ENCODE measurements around the gene BZW1.
"Not testable (repeated sequence)": the region's sequence is repeated elsewhere in the genome, so short reads cannot be mapped to it uniquely, and the experiment has no call there.

The BZW1 gene

DNA sequence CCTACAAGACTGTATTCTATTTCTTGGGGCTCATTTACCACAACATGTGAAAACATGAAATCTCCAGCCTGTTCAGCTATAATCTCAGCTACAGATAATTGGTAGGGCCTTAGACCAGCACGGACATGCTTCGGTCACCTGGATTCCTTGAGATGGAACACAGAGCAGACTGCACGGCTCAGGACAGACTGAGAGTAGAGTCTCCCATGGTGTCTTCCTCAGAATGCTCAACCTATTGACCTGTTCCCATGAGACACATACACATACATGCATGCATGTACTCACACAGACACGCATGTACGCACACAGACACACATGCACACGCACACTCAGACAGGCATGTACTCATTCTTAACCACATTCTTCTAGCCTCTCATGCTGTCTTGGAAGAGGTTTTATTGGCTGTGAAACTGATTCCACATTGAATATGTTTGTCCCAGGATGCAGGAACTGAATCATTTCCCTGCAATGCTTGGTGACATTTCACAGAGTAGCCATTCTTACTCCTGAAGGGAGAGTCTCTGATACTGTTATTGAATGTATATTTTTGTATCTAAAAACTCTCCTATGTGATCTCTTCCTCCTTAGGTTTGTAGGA is 23.5 kb upstream of the BZW1 start:
- intact Hi-C loops (cut with DNase I), result no loop called here

DNA sequence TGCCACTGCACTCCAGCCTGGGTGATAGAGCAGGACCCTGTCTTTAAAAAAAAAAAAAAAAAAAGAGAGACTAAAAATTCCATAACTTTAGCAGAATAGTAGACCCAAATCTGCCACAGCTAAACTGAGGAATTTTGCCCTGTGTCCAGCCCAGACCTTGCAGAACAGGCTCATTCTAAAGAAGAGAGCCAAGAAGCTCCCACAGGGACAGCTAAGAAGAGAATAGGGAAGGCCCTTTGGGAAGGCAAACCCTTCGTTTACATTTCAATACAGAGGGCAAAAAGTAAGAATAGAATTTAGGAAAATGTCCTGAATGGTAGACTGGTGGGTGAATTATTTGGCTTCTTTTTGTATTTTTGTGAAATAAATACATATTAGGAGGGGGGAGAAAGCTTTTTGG is 21.5 kb upstream of the BZW1 start:
- intact Hi-C loops (cut with DNase I), result no loop called here
- no peak for DNase-seq

More for the DNA sequence above, 23.5 kb upstream of the BZW1 start:
- no peak for DNase-seq

DNA sequence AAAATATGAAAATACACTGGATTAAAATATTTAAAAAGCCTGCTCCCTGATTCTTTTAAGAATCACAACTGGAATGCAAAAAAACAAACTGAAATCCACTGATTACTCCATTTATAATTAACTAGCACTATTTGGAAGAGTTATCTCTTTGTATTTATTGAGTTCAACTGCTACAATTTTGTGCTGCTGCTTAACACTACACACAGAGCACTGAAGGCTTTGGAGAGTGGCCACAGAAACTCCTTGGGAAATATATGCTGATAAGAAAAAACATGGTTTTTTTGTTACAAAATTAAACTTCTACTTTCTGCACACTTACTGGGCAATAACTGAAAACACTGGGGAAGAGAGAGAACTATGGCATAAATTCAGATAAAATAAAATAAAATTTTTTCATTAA is 19.8 kb upstream of the BZW1 start:
- intact Hi-C loops (cut with DNase I), result no loop called here
- no peak for DNase-seq

DNA sequence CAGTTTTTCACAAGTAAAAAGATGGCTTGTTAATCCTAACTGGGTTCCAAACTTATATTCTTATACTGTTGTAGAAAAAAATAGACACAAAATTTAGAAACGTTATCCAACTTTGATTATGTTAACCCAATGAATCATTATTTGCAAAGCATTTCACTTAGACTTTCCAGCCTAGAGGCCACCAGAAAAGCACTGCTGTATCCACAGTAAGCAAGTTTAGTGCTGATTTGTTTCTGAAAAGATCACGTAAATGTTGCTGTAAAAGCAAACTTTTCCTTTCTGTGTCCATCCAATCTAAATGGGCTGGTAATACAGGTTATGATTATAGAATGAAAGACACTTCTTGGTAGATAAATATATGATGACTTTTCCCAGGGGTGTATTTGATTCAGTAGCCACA is 17.6 kb upstream of the BZW1 start:
- intact Hi-C loops (cut with DNase I), result no loop called here
- no peak for DNase-seq

DNA sequence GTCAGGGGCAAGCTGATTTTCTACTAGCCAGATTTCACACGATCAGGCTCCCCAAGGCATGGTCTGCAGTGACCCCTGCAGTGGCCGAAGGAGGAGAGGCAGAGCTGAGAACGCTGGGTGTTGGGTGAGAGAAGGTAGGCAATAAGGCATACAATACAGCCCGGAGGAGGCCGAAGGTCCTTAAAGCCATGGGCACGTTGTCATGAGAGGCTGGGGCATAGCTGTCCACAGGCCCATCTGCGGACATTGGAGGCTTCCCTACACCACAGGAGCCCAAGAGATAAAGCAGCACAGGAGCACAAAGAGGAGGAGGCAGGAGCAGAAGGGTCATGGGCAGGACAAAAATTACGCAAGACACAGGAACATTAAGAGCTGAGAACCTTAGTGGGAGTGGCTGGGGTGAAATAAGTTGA is 16.7 kb upstream of the BZW1 start:
- DNase-seq, result no peak
- intact Hi-C loops (cut with DNase I), result no loop called here

DNA sequence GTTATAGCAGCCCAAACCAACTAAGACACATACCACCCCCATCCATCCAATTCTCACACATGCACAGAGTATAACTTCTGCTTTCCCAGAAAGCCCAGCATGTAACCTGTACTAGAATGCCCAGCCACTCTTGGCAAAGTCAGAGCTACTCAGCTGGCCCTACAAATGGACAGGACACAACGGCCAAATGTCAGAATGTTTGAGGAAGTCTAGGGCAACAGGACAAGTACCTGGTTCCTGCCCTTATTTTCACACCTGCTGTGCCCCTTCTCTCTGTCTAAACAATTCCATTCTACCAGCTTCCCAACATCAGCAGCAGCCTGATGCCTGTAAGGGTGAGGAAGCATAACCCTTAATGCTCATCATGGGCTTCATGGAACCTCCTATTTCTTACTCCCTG is 15.1 kb upstream of the BZW1 start:
- no peak for DNase-seq
- intact Hi-C loops (cut with DNase I), result no loop called here

DNA sequence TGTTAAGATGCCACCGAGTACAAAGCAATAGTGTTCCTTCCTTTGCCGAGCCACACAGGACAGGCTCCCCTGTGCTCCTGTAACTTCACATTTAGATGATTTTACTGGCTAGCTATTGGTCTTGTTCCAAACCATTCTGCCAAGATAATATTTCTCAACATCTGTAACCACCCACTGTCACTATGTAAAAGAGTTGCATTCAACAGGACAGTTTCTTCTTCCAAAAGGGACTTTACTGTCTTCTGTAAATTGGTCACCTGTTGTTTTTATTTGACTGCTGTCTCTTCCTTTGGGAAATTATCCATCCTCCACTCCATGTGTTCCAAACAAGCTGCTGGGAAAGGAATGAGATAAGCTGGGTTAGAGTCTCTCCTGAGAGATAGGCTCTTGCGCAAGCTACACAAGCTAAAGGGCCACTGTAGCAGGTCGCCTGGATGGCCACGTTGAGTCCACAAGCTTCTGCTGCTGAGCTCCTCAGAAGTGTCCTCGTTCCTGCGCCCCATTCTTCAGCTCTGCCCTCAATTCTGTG is 14.4 kb upstream of the BZW1 start:
- intact Hi-C loops (cut with DNase I), result no loop called here

DNA sequence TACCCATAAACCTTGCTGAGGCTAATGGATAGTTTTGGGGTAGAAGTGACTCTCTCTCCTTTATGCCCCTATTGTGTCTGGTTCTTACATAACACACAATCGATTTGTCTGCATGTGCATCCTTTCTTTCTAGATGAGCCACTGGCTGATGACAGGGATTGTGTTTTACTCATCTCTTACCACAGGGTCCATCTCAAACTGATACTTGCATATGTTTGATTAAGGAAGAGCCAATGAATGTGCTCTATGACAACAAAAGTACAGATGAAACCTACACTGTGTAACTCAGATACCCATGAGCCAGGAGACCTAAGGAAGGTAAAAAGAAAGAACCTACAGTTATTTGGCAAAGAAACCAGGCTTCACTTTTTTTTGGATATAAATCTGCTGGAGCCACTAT is 13.2 kb upstream of the BZW1 start:
- intact Hi-C loops (cut with DNase I), result no loop called here
- no peak for DNase-seq

More for the DNA sequence above, 14.4 kb upstream of the BZW1 start:
- no peak for DNase-seq

DNA sequence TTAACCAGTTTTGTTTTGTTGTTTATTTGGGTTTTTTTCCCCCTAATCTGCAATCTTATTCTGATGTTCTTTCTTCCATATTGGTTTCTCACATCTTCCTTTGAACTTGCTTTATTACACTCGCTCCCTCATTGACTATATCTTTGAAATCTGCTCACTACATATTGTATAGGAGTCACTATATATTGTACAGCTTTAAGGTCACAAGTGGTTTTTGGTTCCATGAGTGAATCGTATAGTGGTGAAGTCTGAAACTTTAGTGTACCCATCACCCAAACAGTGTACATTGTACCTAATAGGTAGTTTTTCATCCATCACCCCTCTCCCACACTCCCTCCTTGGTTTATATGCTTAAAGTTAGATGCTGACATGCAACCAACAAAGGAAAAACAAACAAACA is 11.3 kb upstream of the BZW1 start:
- DNase-seq, result no peak
- intact Hi-C loops (cut with DNase I), result no loop called here

DNA sequence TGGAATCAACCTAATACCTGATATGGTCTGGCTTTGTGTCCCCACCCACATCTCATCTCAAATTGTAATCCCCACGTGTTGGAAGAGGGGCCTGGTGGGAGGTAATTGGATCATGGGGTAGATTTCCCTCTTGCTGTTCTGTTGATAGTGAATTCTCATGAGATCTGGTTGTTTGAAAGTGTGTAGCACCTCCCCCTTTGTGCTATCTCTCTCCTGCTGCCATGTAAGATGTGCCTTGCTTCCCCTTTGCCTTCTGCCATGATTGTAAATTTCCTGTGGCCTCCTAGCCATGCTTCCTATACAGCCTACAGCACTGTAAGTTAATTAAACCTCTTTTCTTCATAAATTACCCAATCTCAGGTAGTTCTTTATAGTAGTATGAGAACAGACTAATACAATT is 10.3 kb upstream of the BZW1 start:
- intact Hi-C loops (cut with DNase I); DNase-seq: not testable (repeated sequence)

DNA sequence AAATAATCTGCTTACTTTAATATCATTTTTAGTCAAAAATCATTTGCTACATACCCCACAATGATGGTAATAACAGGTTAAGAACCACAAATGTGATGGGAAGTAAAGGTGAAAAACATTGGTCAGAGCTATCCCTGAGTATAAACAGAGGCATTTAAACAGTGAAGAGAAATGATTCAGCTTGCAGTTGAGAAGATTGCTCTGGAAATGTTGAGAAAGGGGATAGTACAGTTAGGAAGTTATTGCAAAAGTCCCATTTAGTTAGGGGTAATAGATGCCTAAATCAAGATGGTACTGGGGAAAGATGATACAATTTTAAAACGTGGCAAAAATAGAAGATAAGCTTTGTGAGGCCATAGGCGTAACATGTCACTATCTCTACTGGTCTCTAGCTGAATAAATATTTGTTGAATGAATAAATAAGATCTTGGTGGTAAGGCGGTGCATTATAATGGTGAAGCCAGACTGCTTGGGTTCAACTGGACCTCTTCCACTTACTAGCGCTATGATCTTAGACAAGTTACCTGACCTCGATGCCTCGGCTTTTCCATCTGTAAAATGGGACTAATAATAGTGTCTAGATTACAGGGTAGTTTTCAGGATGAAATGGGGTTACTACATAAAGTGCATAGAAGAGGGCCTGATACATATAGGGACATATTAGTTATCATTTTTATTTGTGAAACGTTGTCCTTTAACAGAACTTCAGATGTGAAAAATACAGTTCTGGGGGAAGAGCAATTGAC is 2.0 kb upstream of the BZW1 start:
- no peak for DNase-seq
- intact Hi-C loops (cut with DNase I), result loop anchor here (2.0 kb wide), 1 partner anchor 97 kb away; no protein-coding TSS in a partner anchor

DNA sequence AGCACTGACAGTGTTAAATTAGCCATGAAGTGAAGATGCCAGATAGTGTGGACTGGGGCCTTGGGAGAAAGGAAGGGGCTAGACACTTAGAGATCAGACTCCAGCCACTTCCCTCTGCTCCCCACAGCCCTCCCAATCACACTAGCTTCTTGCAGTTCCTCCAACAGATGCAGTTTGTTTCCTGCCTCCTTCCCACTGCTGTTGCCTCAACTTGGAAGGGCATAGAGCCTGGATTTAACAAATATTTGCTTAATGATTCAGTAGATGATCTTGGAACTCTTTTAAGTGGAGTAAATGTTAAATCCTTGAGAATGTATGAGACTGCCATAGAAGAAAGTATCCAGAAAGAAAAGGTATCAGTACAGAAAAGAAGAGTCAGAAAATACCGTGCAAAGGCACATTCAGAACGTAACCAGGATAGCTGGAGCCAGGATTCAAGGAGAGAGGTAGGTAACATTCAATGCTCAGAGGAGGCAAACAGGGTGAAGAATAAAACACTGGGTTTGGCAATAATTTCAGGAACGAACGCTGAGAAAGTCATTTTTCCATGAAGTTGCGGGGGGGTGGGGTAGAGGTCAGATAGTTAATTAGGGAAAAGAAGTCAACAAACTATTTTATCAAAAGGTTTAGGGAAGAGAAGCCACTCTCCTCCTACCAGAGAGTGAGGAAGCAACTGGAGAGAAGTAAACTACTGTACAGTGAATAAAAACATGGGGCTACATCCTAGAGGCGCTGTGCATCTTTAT is 1.3 kb upstream of the BZW1 start:
- intact Hi-C loops (cut with DNase I), result loop anchor here (2.0 kb wide), 1 partner anchor 98 kb away; no protein-coding TSS in a partner anchor
- DNase-seq, result no peak

DNA sequence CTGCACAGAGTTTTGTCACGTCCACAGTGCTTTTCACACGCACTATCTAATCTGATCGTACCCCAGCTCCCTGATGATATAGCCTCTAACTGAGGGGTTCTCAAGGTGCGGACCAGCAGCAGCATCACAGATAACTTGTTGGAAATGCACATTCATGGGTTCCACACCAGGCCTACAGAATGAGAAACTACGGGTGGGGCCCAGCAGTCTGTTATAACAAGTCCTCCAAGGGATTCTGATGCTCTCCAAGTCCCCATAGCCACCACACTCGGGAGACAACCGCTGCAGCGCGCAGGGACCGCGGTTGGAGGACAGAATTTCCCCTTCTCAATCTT is 745 bp upstream of the BZW1 start:
- intact Hi-C loops (cut with DNase I), result loop anchor here (2.0 kb wide), 1 partner anchor 98 kb away; no protein-coding TSS in a partner anchor
- DNase-seq, result no peak

DNA sequence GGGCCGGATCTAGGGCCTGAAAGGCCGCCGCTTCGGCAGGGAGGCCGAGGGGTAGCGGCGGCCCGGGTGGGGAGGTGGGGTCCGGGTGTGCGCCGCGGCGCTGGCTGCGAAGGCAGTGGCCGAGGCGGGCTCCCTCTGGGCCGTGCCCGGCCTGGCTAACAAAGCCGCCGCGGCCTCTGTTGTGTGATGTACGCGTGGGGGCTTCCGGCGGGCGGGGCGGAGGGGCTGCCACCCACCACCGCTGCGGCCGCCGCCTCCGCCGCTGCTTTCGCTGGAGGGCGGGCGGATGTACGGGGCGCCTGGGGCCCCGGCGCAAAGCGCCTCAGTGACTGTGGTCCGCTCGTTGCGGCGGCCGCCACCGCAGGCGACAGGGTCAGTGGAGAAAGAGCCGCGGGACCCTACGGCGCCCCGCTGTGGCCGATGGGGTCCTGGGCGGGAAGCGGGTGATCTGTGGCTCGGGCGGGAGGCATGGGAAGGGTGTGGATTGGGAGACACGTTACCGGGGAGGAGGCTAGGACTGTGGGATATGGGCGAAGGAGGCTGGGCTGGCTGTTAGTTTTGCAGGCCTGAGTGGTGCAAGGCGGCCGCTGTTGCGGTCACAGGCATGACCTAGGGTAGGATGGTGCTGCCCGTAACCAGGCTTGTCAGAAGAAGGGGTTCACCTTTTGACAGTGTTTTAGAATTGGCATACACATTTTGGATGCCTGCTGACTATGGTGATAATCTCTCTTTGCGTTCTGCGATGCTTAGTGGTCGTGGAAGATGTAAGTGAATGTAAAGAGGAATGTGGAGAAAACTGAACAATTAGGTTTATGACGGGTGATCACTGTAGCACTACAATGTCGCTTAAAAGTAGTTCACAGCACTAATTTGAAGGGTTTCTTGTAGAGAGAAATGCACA is 662 bp downstream of the BZW1 start:
- peak; percentile 54 to 95 (median 61) for DNase-seq
- intact Hi-C loops (cut with DNase I), result no loop called here

DNA sequence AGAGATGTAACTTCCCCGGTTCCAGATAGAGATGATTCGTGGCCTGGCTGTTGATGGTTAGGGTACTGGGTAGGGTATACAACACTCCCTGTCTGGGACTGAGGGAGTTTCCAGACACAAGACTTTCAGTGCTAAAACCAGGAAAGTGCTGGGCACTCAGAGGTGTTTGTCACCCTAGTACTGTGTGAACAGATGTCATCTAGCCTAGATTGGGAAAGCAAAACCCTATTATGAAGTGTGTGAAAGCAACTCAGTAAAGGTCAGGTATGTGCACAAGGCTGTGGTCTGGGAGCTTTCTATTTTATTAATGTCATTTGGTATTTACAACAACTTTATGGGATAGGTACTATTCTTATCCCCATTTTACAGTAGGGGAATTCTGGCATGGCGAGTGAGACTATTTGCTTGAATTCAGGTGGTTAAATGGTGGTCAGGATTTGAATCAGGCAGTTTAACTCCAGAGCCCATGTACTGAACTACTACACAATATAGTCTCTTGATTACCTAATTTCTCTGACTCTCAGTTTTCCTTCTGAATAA is 2.6 kb downstream of the BZW1 start:
- intact Hi-C loops (cut with DNase I), result no loop called here
- no peak for DNase-seq

DNA sequence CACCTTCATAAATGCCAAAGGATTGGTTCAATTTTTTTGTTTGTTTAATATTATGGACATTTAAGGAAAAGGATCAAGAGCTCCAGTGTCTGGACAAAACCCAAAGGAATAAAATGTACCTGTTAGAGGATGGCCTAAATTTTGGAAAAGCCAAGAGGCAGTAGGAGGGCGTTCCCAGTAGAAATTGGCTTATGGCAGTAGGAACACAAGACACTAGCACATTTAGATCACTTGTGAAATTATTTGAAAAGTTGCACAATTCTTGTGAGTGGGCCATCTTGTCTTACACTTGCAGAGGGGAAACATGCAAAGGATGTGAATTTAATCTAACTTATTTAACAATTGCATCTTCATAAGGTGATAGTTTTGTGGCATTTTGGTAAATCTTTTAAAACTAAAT is 3.2 kb downstream of the BZW1 start:
- intact Hi-C loops (cut with DNase I), result no loop called here
- DNase-seq, result no peak

DNA sequence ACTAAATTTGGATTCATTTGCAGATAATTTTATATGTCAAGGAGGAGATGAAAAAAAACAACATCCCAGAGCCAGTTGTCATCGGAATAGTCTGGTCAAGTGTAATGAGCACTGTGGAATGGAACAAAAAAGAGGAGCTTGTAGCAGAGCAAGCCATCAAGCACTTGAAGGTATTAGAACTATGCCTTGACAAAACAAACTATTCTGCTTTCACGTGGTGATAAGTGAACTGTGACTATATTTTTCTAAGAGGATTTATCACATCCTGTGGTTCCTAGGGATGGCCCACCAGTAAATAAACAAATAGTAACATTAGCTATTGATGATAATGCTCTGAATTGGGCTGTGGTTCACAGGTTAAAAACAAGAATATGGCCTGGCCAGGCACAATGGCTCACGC is 7.0 kb downstream of the BZW1 start:
- intact Hi-C loops (cut with DNase I); DNase-seq: not testable (repeated sequence)

DNA sequence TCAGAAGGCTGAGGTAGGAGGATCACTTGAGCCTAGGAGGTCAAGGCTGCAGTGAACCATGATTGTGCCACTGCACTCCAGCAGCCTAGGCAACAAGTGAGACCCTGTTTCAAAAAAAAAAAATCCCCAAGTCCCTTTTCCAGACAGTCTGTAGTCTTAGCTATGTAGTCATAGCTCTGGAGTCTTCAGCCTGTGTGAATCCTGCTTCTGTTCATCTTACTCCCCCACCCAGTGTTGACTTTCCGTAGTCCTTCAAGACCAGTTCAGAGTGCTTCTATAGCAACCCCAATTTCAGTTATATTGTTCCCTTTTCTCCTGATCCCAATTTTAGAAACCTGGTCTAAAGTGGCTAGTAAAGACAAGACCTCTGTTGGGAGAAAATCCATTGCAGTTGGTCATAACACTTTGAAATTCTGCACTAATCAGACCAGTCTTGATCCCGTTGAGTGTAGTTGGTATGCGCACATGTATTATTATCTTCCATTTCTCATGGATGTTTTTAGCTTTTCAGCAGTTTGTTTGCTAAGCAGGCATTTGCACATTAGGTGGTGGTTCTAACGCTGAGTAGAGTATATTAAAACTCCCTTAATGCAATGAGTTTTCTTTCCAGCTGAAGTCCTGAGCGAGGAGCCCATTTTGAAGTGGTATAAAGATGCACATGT is 9.0 kb downstream of the BZW1 start:
- no peak for DNase-seq
- intact Hi-C loops (cut with DNase I), result no loop called here

DNA sequence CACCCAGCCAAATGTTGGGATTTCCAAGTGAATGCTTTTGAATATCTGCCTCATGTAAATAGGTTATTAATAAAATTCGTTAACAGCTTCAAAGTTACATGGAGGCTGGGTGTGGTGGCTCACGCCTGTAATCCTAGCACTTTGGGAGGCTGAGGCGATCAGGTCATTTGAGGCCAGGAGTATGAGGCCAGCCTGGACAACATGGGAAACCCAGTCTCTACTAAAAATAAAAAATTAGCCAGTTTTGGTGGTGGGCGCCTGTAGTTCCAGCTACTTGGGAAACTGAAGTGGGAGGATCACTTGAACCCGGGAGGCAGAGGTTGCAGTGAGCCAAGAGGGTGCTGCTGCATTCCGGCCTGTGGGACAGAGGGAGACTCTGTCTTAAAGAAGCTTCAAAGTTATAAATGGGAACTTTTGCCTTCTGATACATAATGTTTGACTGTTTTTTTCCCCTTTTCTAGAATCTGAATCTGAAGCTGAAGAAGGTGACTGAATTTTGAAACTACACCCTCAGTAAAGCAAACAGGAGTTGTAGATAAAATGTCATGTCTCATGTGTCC is 10.1 kb downstream of the BZW1 start:
- DNase-seq, result no peak
- intact Hi-C loops (cut with DNase I), result no loop called here
